SKM-1 (cell line): Measurements from ENCODE around the gene ITGA1.

Source experiments
- DNase-seq: peaks from one replicate; lab custom pipeline; 2025; ENCODE audit not compliant: unreplicated experiment; lab: John Stamatoyannopoulos, UW

ITGA1 gene

GRCh38 chr5:52893863-52894262 is 106.1 kb downstream of the ITGA1 start:
- no peak for DNase-seq

- DNase-seq = no peak
Measured at GRCh38 chr5:52894451-52894850, 106.7 kb downstream of the ITGA1 start.

- DNase-seq = no peak
Measured at GRCh38 chr5:52895075-52895474, 107.4 kb downstream of the ITGA1 start.

GRCh38 chr5:52895572-52896413 is 108.1 kb downstream of the ITGA1 start:
- no peak for DNase-seq

GRCh38 chr5:52896534-52897237 is 109.0 kb downstream of the ITGA1 start:
- no peak for DNase-seq

GRCh38 chr5:52897238-52897614 is 109.5 kb downstream of the ITGA1 start:
- no peak for DNase-seq

- DNase-seq = no peak
Measured at GRCh38 chr5:52898961-52899680, 111.4 kb downstream of the ITGA1 start.

GRCh38 chr5:52903142-52903541 is 115.4 kb downstream of the ITGA1 start:
- no peak for DNase-seq

GRCh38 chr5:52906343-52906742 is 118.6 kb downstream of the ITGA1 start:
- no peak for DNase-seq

GRCh38 chr5:52906845-52907244 is 119.1 kb downstream of the ITGA1 start:
- DNase-seq = no peak

GRCh38 chr5:52909192-52909591 is 121.5 kb downstream of the ITGA1 start:
- no peak for DNase-seq

GRCh38 chr5:52910071-52910470 is 122.4 kb downstream of the ITGA1 start:
- DNase-seq = no peak

GRCh38 chr5:52915176-52915875 is 127.6 kb downstream of the ITGA1 start:
- peak; percentile 75 for DNase-seq

GRCh38 chr5:52920929-52921328 is 133.2 kb downstream of the ITGA1 start:
- no peak for DNase-seq

- peak; percentile 88 for DNase-seq
Measured at GRCh38 chr5:52922384-52922783, 134.7 kb downstream of the ITGA1 start.

GRCh38 chr5:52924456-52924855 is 136.7 kb downstream of the ITGA1 start:
- no peak for DNase-seq

- DNase-seq = no peak
Measured at GRCh38 chr5:52925001-52925400, 137.3 kb downstream of the ITGA1 start.

GRCh38 chr5:52928689-52929088 is 141.0 kb downstream of the ITGA1 start:
- DNase-seq = no peak

GRCh38 chr5:52938226-52938625 is 150.5 kb downstream of the ITGA1 start:
- no peak for DNase-seq

- no peak for DNase-seq
Measured at GRCh38 chr5:52943285-52943684, 155.6 kb downstream of the ITGA1 start.

GRCh38 chr5:52943808-52944207 is 156.1 kb downstream of the ITGA1 start:
- no peak for DNase-seq
